Measurements from ENCODE around the gene CUL1.

Gene CUL1

GRCh38 chr7:148687555-148687954 lies 11.1 kb upstream of the CUL1 start:
- H3K9me3 Mint-ChIP-seq: peaks cover 6% of the 10 kb centered on the region
- no peak for TF ChIP-seq CTCF (IDR thresholded peaks at IDR 0.05)
- H3K4me3 Mint-ChIP-seq: no peak overlapping the region
- H3K4me1 Mint-ChIP-seq: peaks cover 10% of the 10 kb centered on the region
- no peak for DNase-seq
- no peaks in the 10 kb centered on the region for H3K36me3 Mint-ChIP-seq (ENCODE audit: low read depth)
- H3K27ac Mint-ChIP-seq: no peak overlapping the region
- H3K27me3 Mint-ChIP-seq (ENCODE audit: low read depth, poor library complexity): peaks cover 5% of the 10 kb centered on the region

GRCh38 chr7:148688526-148688925 lies 10.2 kb upstream of the CUL1 start:
- Mint-ChIP-seq H3K27ac (no peak overlapping the region), H3K9me3 (no peaks in the 10 kb centered on the region), H3K4me3 (no peak overlapping the region), H3K4me1 (peaks cover 10% of the 10 kb centered on the region), H3K36me3 (ENCODE audit: low read depth) (no peaks in the 10 kb centered on the region), H3K27me3 (ENCODE audit: low read depth, poor library complexity) (peaks cover 5% of the 10 kb centered on the region)
- TF ChIP-seq CTCF (IDR thresholded peaks at IDR 0.05): no peak
- no peak for DNase-seq

GRCh38 chr7:148693651-148694050 lies 5.1 kb upstream of the CUL1 start:
- Mint-ChIP-seq H3K4me3 (no peak overlapping the region), H3K9me3 (no peaks in the 10 kb centered on the region), H3K27me3 (ENCODE audit: low read depth, poor library complexity) (peaks cover 6% of the 10 kb centered on the region), H3K27ac (no peak overlapping the region), H3K4me1 (peaks cover 18% of the 10 kb centered on the region), H3K36me3 (ENCODE audit: low read depth) (no peaks in the 10 kb centered on the region)
- DNase-seq: no peak
- TF ChIP-seq CTCF (IDR thresholded peaks at IDR 0.05): no peak

GRCh38 chr7:148694631-148695030 lies 4.1 kb upstream of the CUL1 start:
- no peak for DNase-seq
- no peaks in the 10 kb centered on the region for H3K9me3 Mint-ChIP-seq
- H3K27me3 Mint-ChIP-seq (ENCODE audit: low read depth, poor library complexity): peaks cover 6% of the 10 kb centered on the region
- no peak overlapping the region for H3K4me3 Mint-ChIP-seq
- no peak overlapping the region for H3K27ac Mint-ChIP-seq
- peaks cover 18% of the 10 kb centered on the region for H3K4me1 Mint-ChIP-seq
- TF ChIP-seq CTCF (IDR thresholded peaks at IDR 0.05): no peak
- H3K36me3 Mint-ChIP-seq (ENCODE audit: low read depth): no peaks in the 10 kb centered on the region

GRCh38 chr7:148695953-148696352 lies 2.8 kb upstream of the CUL1 start:
- Mint-ChIP-seq H3K9me3 (no peaks in the 10 kb centered on the region), H3K27me3 (ENCODE audit: low read depth, poor library complexity) (peaks cover 6% of the 10 kb centered on the region), H3K4me3 (peak overlapping the region; percentile 40), H3K27ac (no peak overlapping the region), H3K4me1 (peaks cover 30% of the 10 kb centered on the region), H3K36me3 (ENCODE audit: low read depth) (no peaks in the 10 kb centered on the region)
- DNase-seq: no peak
- no peak for TF ChIP-seq CTCF (IDR thresholded peaks at IDR 0.05)

GRCh38 chr7:148696787-148697186 lies 1.9 kb upstream of the CUL1 start:
- TF ChIP-seq CTCF (IDR thresholded peaks at IDR 0.05): no peak
- Mint-ChIP-seq H3K27me3 (ENCODE audit: low read depth, poor library complexity) (peaks cover 6% of the 10 kb centered on the region), H3K4me3 (peak overlapping the region; percentile 87), H3K27ac (no peak overlapping the region), H3K4me1 (peaks cover 38% of the 10 kb centered on the region), H3K9me3 (no peaks in the 10 kb centered on the region), H3K36me3 (ENCODE audit: low read depth) (no peaks in the 10 kb centered on the region)
- DNase-seq: no peak
